ENCODE results near the gene ARMH2.
A peak's percentile ranks its signal among the peaks of the same experiment; 100 is the strongest.

Gene ARMH2

GRCh38 chr6:24798740-24799540 lies at the start of gene ARMH2:
Gene ARMH2 (minus strand): TSS chr6:24798917. CDS start chr6:24798857, 60 bp downstream.
- H3K27ac Mint-ChIP-seq: no peak within 1 kb of the TSS
- H3K4me3 Mint-ChIP-seq: no peak within 1 kb of the TSS
- H3K9me3 Mint-ChIP-seq: no peaks in the 10 kb centered on the region
- DNase-seq: no peak
- H3K4me1 Mint-ChIP-seq (ENCODE audit: low read depth): peaks cover 32% of the 10 kb centered on the region
- no peaks in the 10 kb centered on the region for H3K27me3 Mint-ChIP-seq
- peaks cover 21% of the 10 kb centered on the region for H3K36me3 Mint-ChIP-seq (ENCODE audit: low read depth)

- Mint-ChIP-seq H3K27me3 (no peaks in the 10 kb centered on the region), H3K27ac (peak overlapping the region; percentile 45), H3K4me1 (ENCODE audit: low read depth) (peaks cover 49% of the 10 kb centered on the region), H3K36me3 (ENCODE audit: low read depth) (peaks cover 90% of the 10 kb centered on the region), H3K9me3 (no peaks in the 10 kb centered on the region), H3K4me3 (no peak overlapping the region)
- DNase-seq: no peak
Observed at GRCh38 chr6:24848461-24848860, 49.7 kb upstream of the ARMH2 start.

GRCh38 chr6:24847402-24847801 lies 48.7 kb upstream of the ARMH2 start:
- Mint-ChIP-seq H3K27me3 (no peaks in the 10 kb centered on the region), H3K36me3 (ENCODE audit: low read depth) (peaks cover 90% of the 10 kb centered on the region), H3K9me3 (no peaks in the 10 kb centered on the region), H3K4me3 (no peak overlapping the region), H3K27ac (peak overlapping the region; percentile 45), H3K4me1 (ENCODE audit: low read depth) (peaks cover 56% of the 10 kb centered on the region)
- no peak for DNase-seq

GRCh38 chr6:24845578-24845977 lies 46.9 kb upstream of the ARMH2 start:
- no peak for DNase-seq
- Mint-ChIP-seq H3K27ac (peak overlapping the region; percentile 79), H3K4me1 (ENCODE audit: low read depth) (peaks cover 70% of the 10 kb centered on the region), H3K36me3 (ENCODE audit: low read depth) (peaks cover 94% of the 10 kb centered on the region), H3K9me3 (no peaks in the 10 kb centered on the region), H3K4me3 (no peak overlapping the region), H3K27me3 (no peaks in the 10 kb centered on the region)

- H3K36me3 Mint-ChIP-seq (ENCODE audit: low read depth): peaks cover 94% of the 10 kb centered on the region
Observed at GRCh38 chr6:24844903-24845302, 46.2 kb upstream of the ARMH2 start.

GRCh38 chr6:24844061-24844460 lies 45.3 kb upstream of the ARMH2 start:
- DNase-seq: no peak
- H3K4me3 Mint-ChIP-seq: no peak overlapping the region
- H3K27me3 Mint-ChIP-seq: no peaks in the 10 kb centered on the region
- no peaks in the 10 kb centered on the region for H3K9me3 Mint-ChIP-seq
- peak overlapping the region; percentile 55 for H3K27ac Mint-ChIP-seq
- peaks cover 93% of the 10 kb centered on the region for H3K36me3 Mint-ChIP-seq (ENCODE audit: low read depth)
- peaks cover 76% of the 10 kb centered on the region for H3K4me1 Mint-ChIP-seq (ENCODE audit: low read depth)

More at GRCh38 chr6:24844903-24845302, 46.2 kb upstream of the ARMH2 start:
- Mint-ChIP-seq H3K4me3 (no peak overlapping the region), H3K9me3 (no peaks in the 10 kb centered on the region), H3K4me1 (ENCODE audit: low read depth) (peaks cover 72% of the 10 kb centered on the region), H3K27ac (peak overlapping the region; percentile 79), H3K27me3 (no peaks in the 10 kb centered on the region)
- no peak for DNase-seq

- Mint-ChIP-seq H3K27me3 (no peaks in the 10 kb centered on the region), H3K27ac (peak overlapping the region; percentile 89), H3K36me3 (ENCODE audit: low read depth) (peaks cover 82% of the 10 kb centered on the region), H3K4me1 (ENCODE audit: low read depth) (peaks cover 80% of the 10 kb centered on the region), H3K4me3 (no peak overlapping the region), H3K9me3 (no peaks in the 10 kb centered on the region)
- DNase-seq: no peak
Observed at GRCh38 chr6:24840187-24840586, 41.5 kb upstream of the ARMH2 start.

GRCh38 chr6:24838994-24839393 lies 40.3 kb upstream of the ARMH2 start:
- Mint-ChIP-seq H3K36me3 (ENCODE audit: low read depth) (peaks cover 83% of the 10 kb centered on the region), H3K4me3 (peak overlapping the region; percentile 50), H3K4me1 (ENCODE audit: low read depth) (peaks cover 85% of the 10 kb centered on the region), H3K9me3 (no peaks in the 10 kb centered on the region), H3K27me3 (no peaks in the 10 kb centered on the region), H3K27ac (peak overlapping the region; percentile 89)
- no peak for DNase-seq

- no peak overlapping the region for H3K4me3 Mint-ChIP-seq
- peaks cover 81% of the 10 kb centered on the region for H3K4me1 Mint-ChIP-seq (ENCODE audit: low read depth)
- no peaks in the 10 kb centered on the region for H3K9me3 Mint-ChIP-seq
- peak overlapping the region; percentile 70 for H3K27ac Mint-ChIP-seq
- no peaks in the 10 kb centered on the region for H3K27me3 Mint-ChIP-seq
- H3K36me3 Mint-ChIP-seq (ENCODE audit: low read depth): peaks cover 82% of the 10 kb centered on the region
- DNase-seq: no peak
Observed at GRCh38 chr6:24838081-24838480, 39.4 kb upstream of the ARMH2 start.

- DNase-seq: no peak
- Mint-ChIP-seq H3K27ac (peak overlapping the region; percentile 84), H3K36me3 (ENCODE audit: low read depth) (peaks cover 83% of the 10 kb centered on the region), H3K4me3 (no peak overlapping the region), H3K4me1 (ENCODE audit: low read depth) (peaks cover 79% of the 10 kb centered on the region), H3K27me3 (no peaks in the 10 kb centered on the region), H3K9me3 (no peaks in the 10 kb centered on the region)
Observed at GRCh38 chr6:24836109-24836508, 37.4 kb upstream of the ARMH2 start.

GRCh38 chr6:24833711-24834386 lies 35.1 kb upstream of the ARMH2 start:
- Mint-ChIP-seq H3K27ac (peak overlapping the region; percentile 84), H3K4me3 (no peak overlapping the region)

GRCh38 chr6:24832794-24833193 lies 34.1 kb upstream of the ARMH2 start:
- H3K27me3 Mint-ChIP-seq: no peaks in the 10 kb centered on the region
- peak overlapping the region; percentile 89 for H3K27ac Mint-ChIP-seq
- no peak overlapping the region for H3K4me3 Mint-ChIP-seq
- H3K9me3 Mint-ChIP-seq: no peaks in the 10 kb centered on the region
- no peak for DNase-seq
- peaks cover 79% of the 10 kb centered on the region for H3K36me3 Mint-ChIP-seq (ENCODE audit: low read depth)
- peaks cover 57% of the 10 kb centered on the region for H3K4me1 Mint-ChIP-seq (ENCODE audit: low read depth)

More at GRCh38 chr6:24833711-24834386, 35.1 kb upstream of the ARMH2 start:
- Mint-ChIP-seq H3K36me3 (ENCODE audit: low read depth) (peaks cover 79% of the 10 kb centered on the region), H3K4me1 (ENCODE audit: low read depth) (peaks cover 60% of the 10 kb centered on the region), H3K9me3 (no peaks in the 10 kb centered on the region), H3K27me3 (no peaks in the 10 kb centered on the region)
- no peak for DNase-seq

GRCh38 chr6:24831771-24832716 lies 33.3 kb upstream of the ARMH2 start:
- Mint-ChIP-seq H3K36me3 (ENCODE audit: low read depth) (peaks cover 82% of the 10 kb centered on the region), H3K27ac (peak overlapping the region; percentile 89), H3K4me3 (no peak overlapping the region), H3K4me1 (ENCODE audit: low read depth) (peaks cover 57% of the 10 kb centered on the region), H3K27me3 (no peaks in the 10 kb centered on the region), H3K9me3 (no peaks in the 10 kb centered on the region)
- no peak for DNase-seq

- peaks cover 40% of the 10 kb centered on the region for H3K4me1 Mint-ChIP-seq (ENCODE audit: low read depth)
- no peak overlapping the region for H3K4me3 Mint-ChIP-seq
- peaks cover 84% of the 10 kb centered on the region for H3K36me3 Mint-ChIP-seq (ENCODE audit: low read depth)
- no peaks in the 10 kb centered on the region for H3K27me3 Mint-ChIP-seq
- H3K9me3 Mint-ChIP-seq: no peaks in the 10 kb centered on the region
- no peak for DNase-seq
- peak overlapping the region; percentile 81 for H3K27ac Mint-ChIP-seq
Observed at GRCh38 chr6:24829657-24830056, 30.9 kb upstream of the ARMH2 start.
